D341Med (cell line): ENCODE data around the gene SLC22A4.

ENCODE experiments used
- DNase-seq: peaks from one replicate; pipeline ENCODE4 v3.0.0; 2012; ENCODE audit warnings: low spot score

SLC22A4 gene

DNA sequence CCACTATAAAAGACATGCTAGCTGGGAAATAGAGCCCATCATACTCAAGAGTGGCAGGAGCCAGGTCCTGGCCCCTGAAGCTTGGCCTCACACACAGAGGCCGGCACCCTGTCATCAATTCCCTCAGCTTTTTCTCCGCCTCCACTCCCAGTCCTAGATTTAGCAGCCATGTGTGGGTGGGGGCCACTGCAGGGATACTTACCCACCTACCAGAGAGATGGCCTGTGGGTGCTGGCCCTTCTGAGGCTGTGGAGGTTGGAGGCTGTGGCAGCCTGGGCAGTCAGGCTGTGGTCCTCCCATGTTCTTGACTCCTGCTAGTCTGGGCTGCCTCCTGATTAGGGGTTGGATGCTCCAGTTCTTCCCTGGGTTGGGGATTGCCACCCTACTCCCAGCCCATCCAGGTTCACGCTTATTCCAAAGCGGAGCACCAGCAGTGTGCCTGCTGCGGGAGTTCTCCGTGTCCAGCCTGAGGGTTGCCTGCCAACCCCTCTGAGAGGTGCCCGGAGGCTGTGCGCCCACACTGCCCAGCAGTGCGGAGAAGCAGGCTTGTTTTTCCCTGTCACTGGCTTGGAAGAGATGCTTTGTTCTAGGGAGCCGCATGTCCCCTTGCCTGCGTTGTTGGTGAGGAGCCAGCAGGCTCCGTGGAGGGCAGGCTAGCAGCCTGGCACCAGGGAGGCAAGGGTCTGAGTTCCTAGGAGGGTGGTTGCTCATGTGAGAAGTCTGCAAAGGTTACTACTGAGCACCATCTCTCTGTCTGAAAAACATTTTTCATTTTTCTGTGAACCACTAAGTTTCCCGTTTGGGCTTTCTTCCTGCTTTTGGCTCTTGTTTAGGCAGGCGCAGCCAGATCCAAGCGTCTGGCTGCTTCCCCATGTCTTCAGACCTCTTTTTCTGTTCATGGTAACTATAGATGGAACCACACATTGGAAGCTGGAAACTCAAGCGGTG is 82.8 kb downstream of the SLC22A4 start:
- DNase-seq = no peak

DNA sequence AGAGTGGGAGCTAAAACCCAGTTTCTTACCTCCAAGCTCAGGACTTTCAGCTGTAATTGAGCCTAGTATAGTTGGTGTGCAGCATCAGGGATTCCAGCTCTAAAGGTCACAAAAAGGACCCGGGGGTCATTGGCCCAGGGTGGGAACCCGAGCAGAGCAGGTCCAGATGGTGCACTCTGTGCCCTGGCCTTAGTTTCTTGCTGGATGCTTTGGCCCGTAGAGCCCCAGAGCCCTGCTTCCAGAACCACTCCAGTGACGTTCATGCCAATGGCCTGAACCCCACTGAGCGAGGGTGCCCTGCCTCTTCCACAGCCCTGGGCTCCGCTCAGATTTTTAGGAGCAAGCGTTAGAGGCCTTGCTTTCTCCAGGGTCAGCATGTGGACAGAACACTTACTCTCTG is 83.5 kb downstream of the SLC22A4 start:
- DNase-seq = no peak

DNA sequence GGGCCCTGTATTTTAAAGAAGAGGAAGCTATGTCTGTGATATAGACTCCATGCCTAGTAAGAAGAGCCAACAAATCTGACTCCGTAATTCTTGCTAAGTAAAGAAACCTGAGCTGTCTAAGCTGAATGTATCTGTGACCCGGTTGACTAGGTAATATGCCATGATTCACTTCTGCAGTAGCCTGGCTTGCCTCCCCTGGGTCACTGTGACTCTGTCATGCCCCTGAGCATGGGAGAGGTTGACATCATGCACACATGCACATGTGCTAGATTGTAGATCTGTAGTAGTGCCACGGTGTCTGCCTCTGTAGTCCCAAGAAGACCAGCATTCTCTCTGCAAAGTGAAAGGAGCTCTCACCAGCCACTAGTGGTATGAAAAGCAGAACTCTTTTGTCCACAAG is 84.4 kb downstream of the SLC22A4 start:
- DNase-seq = no peak

DNA sequence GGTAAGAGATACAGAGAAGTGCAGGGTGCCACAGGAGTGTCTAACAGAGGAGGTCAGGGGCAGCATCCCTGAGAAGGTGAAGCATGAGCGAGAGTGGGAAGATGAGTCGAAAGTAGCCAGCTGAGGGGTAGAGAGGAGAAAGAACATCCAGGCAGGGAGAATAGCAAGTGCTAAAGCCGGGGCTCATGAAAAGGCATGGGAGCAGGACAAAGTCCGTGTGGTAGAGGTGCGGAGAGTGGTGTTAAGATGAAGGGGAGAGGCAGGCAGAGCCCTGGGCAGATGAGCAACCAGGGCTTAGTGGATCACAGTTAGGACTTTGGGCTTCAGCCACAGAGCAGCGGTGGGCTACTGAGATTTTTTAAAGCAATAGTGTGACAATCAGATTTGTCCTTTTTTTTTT is 85.9 kb downstream of the SLC22A4 start:
- no peak for DNase-seq

DNA sequence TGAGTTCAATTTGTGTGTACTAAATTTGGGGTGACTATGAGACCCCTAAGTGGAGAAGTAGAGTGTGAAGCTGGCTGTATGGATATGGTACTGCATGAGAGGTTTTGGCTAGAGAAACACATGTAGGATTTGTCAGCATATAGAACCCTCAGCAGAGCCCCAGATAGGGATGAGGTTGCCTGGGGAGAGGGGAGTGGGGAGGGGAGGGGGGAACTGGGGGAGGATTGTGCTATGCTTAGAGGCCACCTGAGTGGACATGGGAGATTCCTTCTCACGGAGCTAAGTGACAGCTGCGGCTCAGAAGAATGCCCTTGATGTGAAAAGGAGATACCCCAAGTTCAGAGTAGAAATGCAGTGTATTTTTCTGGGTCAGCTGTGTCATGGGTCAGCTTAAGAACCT is 86.5 kb downstream of the SLC22A4 start:
- no peak for DNase-seq

GRCh38 chr5:132381614-132382013 is 87.4 kb downstream of the SLC22A4 start:
- no peak for DNase-seq

DNA sequence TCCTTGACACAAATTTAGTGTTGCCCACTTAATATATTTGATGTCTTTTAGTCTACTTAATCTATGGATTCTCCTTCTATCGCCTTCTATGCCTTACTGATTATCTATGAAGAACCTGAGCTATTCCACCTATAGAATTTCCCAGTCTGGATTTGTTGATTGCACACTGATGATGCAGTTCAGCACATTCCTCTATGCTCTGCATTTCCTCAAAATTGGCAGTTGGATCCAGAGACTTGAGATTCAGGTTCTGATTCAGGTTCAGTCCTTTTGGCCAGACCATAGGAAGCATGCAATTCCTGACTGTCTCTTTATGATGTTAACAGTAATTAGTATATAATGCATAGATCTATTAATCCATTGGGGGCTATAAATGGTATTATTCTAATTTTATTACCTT is 89.1 kb downstream of the SLC22A4 start:
- no peak for DNase-seq

GRCh38 chr5:132383984-132384383 is 89.8 kb downstream of the SLC22A4 start:
- no peak for DNase-seq

- DNase-seq = no peak
These were observed 90.4 kb downstream of the SLC22A4 start for GRCh38 chr5:132384506-132385050.

DNA sequence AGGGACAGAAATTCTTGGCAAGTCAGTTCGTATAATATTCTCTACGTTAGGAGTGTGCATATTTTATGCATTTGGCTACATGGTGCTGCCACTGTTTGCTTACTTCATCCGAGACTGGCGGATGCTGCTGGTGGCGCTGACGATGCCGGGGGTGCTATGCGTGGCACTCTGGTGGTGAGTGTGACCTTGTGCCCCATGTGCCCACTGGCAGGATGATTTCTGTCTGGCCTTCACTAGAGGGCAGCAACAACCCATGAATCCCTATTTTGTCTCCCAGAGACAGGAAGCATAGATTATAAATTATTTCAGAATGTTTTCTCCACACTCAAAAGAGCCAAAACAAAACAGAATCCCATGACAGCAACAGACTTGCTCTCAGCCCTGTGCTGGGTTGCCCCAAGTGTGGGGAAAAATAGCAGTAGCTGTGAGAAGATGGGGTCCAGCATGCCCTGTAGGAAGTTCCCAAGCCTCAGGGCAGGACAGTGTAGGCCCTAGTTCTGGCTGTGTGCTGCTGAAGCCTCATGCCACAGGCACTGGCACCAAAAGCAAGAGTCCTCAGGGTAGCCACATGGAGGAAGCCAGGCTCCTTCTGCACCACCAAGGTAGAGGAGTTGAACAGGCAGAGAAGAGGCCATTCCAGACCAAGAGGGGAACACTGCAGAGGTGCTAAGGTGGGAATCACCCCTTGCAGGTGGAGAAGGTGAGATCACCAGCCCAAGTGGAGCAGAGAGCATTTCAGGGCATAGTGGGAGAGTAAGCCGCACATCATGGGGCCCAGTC is 91.3 kb downstream of the SLC22A4 start:
- peak; percentile 72 for DNase-seq

DNA sequence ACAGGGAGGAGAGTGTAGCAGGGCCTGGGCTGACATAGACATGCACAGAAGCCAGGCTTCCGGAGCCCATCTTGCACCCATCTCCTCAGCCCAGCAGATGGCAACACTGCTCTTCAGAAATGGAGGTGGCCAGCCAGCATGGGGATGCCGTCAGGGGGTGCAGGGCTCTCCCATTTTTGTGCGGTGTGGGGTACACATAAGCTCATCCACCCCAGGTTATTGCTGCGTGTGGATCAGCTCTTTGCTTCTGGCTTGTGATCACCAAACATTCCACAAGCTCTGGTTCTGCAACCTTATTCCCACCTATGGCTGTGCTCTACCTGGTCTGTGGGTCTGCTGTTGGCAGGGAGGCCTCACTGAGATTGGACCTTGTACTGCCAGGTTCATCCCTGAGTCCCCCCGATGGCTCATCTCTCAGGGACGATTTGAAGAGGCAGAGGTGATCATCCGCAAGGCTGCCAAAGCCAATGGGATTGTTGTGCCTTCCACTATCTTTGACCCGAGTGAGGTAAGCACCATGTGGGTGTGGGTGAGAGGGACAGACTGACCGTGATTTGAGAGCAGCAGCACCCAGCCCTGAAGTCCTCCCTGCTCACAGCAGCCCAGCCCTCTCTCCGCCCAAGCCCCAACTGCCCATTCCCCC is 92.6 kb downstream of the SLC22A4 start:
- peak; percentile 71 for DNase-seq

GRCh38 chr5:132387640-132388117 is 93.5 kb downstream of the SLC22A4 start:
- no peak for DNase-seq

DNA sequence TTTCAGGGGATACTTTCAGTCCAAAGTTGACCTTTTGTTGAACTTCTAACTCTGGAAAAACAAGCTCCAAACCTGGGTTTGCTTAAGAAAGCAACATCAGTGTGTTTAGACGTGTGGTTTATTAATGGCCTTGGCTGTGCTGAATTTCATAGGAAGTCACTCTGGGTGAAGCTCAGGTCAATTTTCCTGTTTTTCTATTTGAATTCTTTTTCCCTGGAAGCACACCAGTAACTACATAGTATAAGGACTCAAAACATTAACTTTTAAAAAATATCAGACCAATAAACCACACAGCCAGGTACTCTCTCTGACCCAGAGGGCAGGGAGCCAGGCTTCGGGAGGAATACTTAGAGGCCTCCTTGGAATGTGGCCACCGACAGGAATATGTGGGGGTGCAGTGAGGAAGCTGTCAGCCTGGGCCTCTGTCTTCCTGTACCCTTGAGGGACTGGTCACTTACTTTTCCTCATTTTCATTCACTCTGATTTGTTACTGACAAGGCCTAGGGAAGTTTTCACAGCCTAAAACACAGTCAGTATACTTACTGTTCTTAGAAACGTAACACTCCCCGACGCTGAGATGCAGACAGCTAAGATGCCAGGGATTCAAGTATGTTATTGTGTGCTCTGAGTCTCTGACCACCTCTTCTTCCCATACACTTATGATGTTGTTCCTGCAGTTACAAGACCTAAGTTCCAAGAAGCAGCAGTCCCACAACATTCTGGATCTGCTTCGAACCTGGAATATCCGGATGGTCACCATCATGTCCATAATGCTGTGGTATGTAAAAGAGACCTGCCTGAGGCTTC is 94.3 kb downstream of the SLC22A4 start:
- no peak for DNase-seq

- DNase-seq = no peak
These were observed 94.8 kb downstream of the SLC22A4 start for GRCh38 chr5:132389051-132389331.

DNA sequence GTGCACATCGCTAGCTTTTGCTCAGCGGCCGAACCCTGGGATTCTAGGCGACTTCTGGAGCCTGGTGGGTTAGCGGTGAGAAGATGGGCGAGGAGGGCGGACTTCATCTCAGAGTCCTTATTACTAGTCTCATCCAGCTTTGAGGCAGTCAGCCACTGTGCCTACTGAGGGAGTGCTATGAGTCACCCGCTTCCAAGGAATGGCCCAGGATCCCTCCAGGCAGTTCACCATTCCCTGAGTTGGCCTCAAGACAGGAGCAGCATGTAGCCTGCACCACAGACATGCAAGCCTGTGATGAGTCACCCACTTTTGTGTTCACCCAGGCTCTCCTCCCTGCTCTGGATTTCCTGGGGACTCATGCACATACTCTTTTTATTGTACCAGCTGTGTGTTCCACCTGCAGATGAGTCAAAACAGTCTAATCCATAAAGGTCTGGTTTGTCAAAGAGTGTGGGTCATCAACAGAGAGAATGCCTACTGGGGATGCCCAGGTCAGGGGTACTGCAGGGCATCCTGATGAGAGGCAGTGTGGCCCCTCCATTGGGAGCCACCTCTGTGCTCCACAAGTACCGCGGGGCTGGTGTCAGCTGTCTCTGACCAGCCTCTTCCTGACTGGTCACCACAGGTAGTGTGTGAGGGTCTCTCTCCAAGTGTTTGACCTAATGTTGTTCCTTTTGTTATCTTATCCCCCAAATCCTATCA is 95.5 kb downstream of the SLC22A4 start:
- no peak for DNase-seq

- DNase-seq = no peak
These were observed 97.1 kb downstream of the SLC22A4 start for GRCh38 chr5:132391247-132391646.

DNA sequence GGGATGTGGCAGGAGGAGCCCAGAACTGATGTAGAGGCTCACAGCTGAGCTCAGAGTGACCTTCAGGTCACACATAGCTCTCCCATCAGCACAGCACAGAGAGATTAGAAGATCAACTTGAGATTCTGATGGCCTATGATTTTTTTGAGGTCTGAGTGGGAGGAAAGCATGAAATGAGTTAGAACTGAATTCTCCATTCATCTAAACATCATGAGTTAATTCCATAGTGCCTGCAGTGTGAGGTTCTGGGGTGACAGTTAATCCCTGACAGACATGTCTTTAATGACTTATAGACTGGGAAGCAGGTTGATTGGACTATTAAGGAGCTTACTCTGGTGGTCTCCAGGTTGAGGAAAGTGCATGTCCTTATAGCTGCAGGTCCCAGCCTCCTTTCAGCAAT is 97.7 kb downstream of the SLC22A4 start:
- no peak for DNase-seq

DNA sequence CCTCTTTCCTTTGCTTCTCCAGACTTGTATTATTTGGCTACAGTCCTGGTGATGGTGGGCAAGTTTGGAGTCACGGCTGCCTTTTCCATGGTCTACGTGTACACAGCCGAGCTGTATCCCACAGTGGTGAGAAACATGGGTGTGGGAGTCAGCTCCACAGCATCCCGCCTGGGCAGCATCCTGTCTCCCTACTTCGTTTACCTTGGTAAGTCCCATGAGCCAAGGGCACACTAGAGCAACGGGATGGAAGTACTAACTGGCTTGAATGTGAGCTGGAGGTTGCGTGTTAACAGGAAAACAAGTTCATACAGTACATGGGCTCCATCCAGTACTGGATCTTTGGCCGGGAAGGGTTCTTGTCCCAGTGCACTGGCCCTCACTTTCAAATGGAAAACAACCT is 98.2 kb downstream of the SLC22A4 start:
- no peak for DNase-seq

- DNase-seq = no peak
These were observed 99.0 kb downstream of the SLC22A4 start for GRCh38 chr5:132392978-132393825.
